IPS-20b (cell line): Measurements from ENCODE around the gene PPIL6.
A peak's percentile ranks its signal among the peaks of the same experiment; 100 is the strongest.

Experiments used
- H3K27ac ChIP-seq: one replicate; pipeline ENCODE4 v1.5.1; 2013; ENCODE audit warnings: low read length
- H3K27me3 ChIP-seq: 2 replicates; pipeline ENCODE4 v1.6.1; 2013; ENCODE audit warnings: mild to moderate bottlenecking, low read length, inconsistent platforms; ENCODE audit not compliant: insufficient read depth
- H3K36me3 ChIP-seq: 2 replicates; pipeline ENCODE4 v1.6.1; 2013; ENCODE audit warnings: low read depth, mild to moderate bottlenecking, inconsistent platforms, low read length, moderate library complexity; ENCODE audit not compliant: insufficient read depth
- H3K4me1 ChIP-seq: 2 replicates; pipeline ENCODE4 v1.6.1; 2013; ENCODE audit warnings: mild to moderate bottlenecking, control low read depth, inconsistent platforms, low read length, moderate library complexity; ENCODE audit not compliant: insufficient read depth
- H3K4me3 ChIP-seq: 2 replicates; pipeline ENCODE4 v1.5.1; 2013; ENCODE audit warnings: mild to moderate bottlenecking, low read length, inconsistent platforms
- H3K9ac ChIP-seq: 2 replicates; pipeline ENCODE4 v1.6.1; 2013; ENCODE audit warnings: low read depth, mild to moderate bottlenecking, inconsistent platforms, low read length, moderate library complexity
- H3K9me3 ChIP-seq: 2 replicates; pipeline ENCODE4 v1.6.1; 2013; ENCODE audit warnings: mild to moderate bottlenecking, low read depth, low read length, inconsistent platforms; ENCODE audit not compliant: insufficient read depth

PPIL6 gene

GRCh38 chr6:109477725-109478124 lies 37.3 kb upstream of the PPIL6 start:
- no peaks in the 10 kb centered on the region for H3K9me3 ChIP-seq
- H3K27ac ChIP-seq = no peak overlapping the region
- H3K27me3 ChIP-seq = no peaks in the 10 kb centered on the region
- peak overlapping the region; percentile 30 for H3K4me3 ChIP-seq
- peaks cover 11% of the 10 kb centered on the region; the same call in 1 of the 2 replicates for H3K4me1 ChIP-seq
- peaks cover 83% of the 10 kb centered on the region for H3K36me3 ChIP-seq
- H3K9ac ChIP-seq = peak overlapping the region; percentile 55

DNA sequence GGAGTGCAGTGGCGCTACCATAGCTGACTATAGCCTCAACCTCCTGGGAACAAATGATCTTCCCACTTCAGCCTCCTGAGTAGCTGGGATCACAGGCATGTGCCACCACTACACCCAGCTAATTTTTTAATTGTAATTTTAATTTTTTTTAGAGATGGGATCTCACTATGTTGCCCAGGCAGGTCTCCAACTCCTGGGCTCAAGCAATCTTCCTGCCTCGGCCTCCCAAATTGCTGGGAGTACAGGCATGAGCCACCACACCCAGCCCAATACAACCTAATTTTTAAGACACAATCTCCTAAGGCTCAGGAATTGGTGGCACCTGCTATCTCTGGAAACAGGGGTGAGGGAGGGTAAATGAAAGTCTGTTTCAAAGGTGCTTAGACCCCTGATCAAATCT lies 36.8 kb upstream of the PPIL6 start:
- Histone ChIP-seq H3K4me3 (no peak overlapping the region), H3K9ac (no peak overlapping the region), H3K9me3 (no peaks in the 10 kb centered on the region), H3K4me1 (peaks cover 11% of the 10 kb centered on the region; the same call in 1 of the 2 replicates), H3K27me3 (no peaks in the 10 kb centered on the region), H3K27ac (no peak overlapping the region), H3K36me3 (peaks cover 89% of the 10 kb centered on the region)

DNA sequence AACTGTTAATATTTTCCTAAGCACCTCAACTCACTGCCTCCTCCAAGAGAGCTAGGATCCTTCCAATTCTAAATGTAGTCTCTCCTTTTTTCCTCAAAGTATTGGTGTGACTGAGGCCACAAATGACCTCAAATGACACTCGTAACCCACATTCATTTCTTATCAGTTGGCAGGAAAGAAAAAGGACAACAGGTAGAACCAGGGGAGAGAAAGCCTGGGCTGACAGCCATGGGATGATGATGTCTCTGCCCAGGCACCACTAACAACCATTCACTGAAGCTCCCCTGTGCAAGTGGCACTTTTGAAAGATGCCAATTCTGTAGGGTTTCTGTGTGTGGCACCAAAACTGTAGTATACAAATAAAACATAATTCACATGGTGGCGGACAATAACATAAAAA lies 35.2 kb upstream of the PPIL6 start:
- peaks cover 93% of the 10 kb centered on the region for H3K36me3 ChIP-seq
- H3K27ac ChIP-seq = no peak overlapping the region
- H3K4me1 ChIP-seq = peaks cover 3% of the 10 kb centered on the region; the same call in 1 of the 2 replicates
- no peak overlapping the region for H3K4me3 ChIP-seq
- H3K27me3 ChIP-seq = no peaks in the 10 kb centered on the region
- no peaks in the 10 kb centered on the region for H3K9me3 ChIP-seq
- H3K9ac ChIP-seq = no peak overlapping the region

DNA sequence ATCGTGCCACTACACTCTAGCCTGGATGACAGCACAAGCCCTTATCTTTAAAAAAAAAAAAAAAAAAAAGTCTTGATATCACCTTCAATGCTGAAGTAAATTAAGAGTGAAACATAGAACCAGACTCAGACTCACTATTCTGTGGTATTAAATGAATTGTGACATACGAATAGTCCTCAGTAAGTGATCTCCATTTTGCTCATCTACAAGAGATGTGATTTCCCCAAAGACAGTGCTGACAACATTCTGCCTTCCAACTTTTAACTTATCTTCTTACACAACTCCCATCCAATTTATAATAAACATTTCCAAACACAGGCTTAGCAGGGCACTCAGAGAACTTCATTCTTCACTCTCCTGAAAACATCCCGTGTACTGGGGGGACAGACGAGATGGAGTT lies 34.6 kb upstream of the PPIL6 start:
- Histone ChIP-seq H3K27me3 (no peaks in the 10 kb centered on the region), H3K9me3 (no peaks in the 10 kb centered on the region), H3K9ac (no peak overlapping the region), H3K4me3 (no peak overlapping the region), H3K4me1 (no peaks in the 10 kb centered on the region; the same call in 1 of the 2 replicates), H3K36me3 (peaks cover 93% of the 10 kb centered on the region), H3K27ac (no peak overlapping the region)

DNA sequence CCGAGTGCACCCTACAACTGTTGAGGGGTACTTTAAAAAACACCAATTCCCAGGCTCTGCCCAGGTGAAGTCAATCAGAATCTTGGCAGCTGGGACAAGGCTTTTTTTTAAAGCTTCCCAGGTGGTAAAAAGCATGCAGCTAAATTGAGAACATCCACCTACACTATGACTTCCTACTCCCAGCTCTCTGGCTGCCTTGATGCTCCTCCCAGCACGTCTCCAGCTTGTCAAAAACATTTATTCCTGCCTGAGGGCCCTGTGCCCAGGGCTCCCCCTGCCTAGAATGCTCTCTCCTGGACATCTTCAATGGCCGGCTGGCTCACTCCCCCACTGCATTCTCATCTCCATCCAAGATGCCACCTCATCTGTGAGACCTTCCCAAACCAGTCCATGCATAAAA lies 32.7 kb upstream of the PPIL6 start:
- H3K9ac ChIP-seq = no peak overlapping the region
- H3K27ac ChIP-seq = no peak overlapping the region

DNA sequence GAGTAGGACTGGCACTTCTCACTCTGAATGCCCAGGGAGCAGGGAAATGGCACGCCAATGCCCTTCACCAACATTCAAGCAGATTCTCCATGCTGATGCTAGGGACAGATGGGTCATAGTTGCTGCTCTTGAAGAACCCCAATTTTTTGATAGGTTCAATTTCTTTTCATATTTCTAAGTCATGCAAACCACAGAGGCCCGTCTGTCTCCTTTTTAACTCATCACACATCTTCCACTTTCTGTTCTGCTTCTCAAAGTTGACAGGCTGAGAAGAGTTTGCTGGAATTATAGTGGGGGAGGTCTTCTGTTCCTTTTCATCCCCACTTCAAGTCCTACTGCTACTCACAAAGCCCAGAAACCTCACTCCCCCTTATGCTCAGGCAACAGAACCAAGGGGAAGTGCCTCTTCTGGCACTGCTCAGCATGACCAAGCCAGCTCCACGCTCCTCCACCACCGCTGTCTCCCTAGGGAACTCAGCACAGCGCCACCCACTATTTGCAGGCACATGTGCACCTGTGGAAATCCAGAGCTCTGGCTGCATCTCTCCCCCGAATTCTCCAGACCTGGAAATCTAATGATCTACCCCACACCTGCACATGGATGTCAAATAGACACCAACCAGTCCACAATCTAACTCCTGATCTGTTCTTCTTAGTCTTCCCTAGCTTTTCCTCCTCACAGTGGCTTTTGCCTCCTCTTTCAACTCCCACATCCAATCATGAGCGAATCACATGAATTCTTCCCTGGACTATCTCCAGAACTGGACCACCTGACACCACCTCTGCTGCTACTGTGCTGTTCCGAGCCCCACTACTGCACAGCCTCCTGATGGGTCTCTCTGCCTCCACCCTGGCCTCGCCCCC lies 31.9 kb upstream of the PPIL6 start:
- no peak overlapping the region for H3K4me3 ChIP-seq
- H3K36me3 ChIP-seq = peaks cover 95% of the 10 kb centered on the region
- H3K27me3 ChIP-seq = no peaks in the 10 kb centered on the region
- no peaks in the 10 kb centered on the region for H3K4me1 ChIP-seq
- no peaks in the 10 kb centered on the region for H3K9me3 ChIP-seq
- H3K9ac ChIP-seq = no peak overlapping the region
- no peak overlapping the region for H3K27ac ChIP-seq

More for the DNA sequence above, 32.7 kb upstream of the PPIL6 start:
- H3K27me3 ChIP-seq = no peaks in the 10 kb centered on the region
- no peaks in the 10 kb centered on the region; the same call in 1 of the 2 replicates for H3K4me1 ChIP-seq
- no peak overlapping the region for H3K4me3 ChIP-seq
- H3K9me3 ChIP-seq = no peaks in the 10 kb centered on the region
- H3K36me3 ChIP-seq = peaks cover 95% of the 10 kb centered on the region

- H3K36me3 ChIP-seq = peaks cover 98% of the 10 kb centered on the region
- no peak overlapping the region for H3K9ac ChIP-seq
- no peaks in the 10 kb centered on the region for H3K27me3 ChIP-seq
- no peak overlapping the region for H3K27ac ChIP-seq
- H3K4me1 ChIP-seq = no peaks in the 10 kb centered on the region
- no peak overlapping the region for H3K4me3 ChIP-seq
- H3K9me3 ChIP-seq = no peaks in the 10 kb centered on the region
Measured at GRCh38 chr6:109471105-109471810, 30.8 kb upstream of the PPIL6 start.

GRCh38 chr6:109469591-109470189 lies 29.3 kb upstream of the PPIL6 start:
- H3K4me1 ChIP-seq = no peaks in the 10 kb centered on the region
- no peaks in the 10 kb centered on the region for H3K9me3 ChIP-seq
- no peak overlapping the region for H3K9ac ChIP-seq
- no peaks in the 10 kb centered on the region for H3K27me3 ChIP-seq
- H3K27ac ChIP-seq = no peak overlapping the region
- H3K36me3 ChIP-seq = peaks cover 98% of the 10 kb centered on the region
- no peak overlapping the region for H3K4me3 ChIP-seq

GRCh38 chr6:109467696-109468095 lies 27.3 kb upstream of the PPIL6 start:
- no peak overlapping the region for H3K9ac ChIP-seq
- H3K9me3 ChIP-seq = no peaks in the 10 kb centered on the region
- H3K4me3 ChIP-seq = no peak overlapping the region
- peaks cover 100% of the 10 kb centered on the region for H3K36me3 ChIP-seq
- no peaks in the 10 kb centered on the region for H3K4me1 ChIP-seq
- no peaks in the 10 kb centered on the region for H3K27me3 ChIP-seq
- no peak overlapping the region for H3K27ac ChIP-seq

GRCh38 chr6:109466212-109466923 lies 25.9 kb upstream of the PPIL6 start:
- no peaks in the 10 kb centered on the region for H3K27me3 ChIP-seq
- no peaks in the 10 kb centered on the region for H3K9me3 ChIP-seq
- no peaks in the 10 kb centered on the region for H3K4me1 ChIP-seq
- no peak overlapping the region for H3K27ac ChIP-seq
- H3K9ac ChIP-seq = no peak overlapping the region
- H3K4me3 ChIP-seq = no peak overlapping the region
- H3K36me3 ChIP-seq = peaks cover 99% of the 10 kb centered on the region

DNA sequence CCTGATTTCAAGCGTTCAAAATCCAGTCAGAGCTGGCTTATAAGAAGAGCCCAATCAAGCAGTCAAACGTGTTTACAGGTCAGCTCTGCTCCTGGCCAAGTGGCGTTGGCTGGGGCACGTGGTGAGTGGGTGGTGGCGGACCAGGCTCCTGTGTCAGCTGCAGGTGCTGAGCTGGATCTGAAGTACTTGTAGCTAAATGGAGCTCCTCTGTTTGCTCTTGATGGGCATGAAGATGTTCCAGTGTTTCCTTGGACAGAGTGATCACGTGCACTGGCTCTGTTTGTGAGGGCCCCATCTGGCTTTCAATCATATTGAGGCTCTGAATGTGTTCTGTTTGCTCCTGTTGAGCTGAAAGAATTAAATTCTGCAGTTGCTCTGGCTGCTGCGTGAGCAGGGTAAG lies 25.3 kb upstream of the PPIL6 start:
- Histone ChIP-seq H3K9me3 (no peaks in the 10 kb centered on the region), H3K27ac (no peak overlapping the region), H3K4me3 (no peak overlapping the region), H3K36me3 (peaks cover 99% of the 10 kb centered on the region), H3K4me1 (no peaks in the 10 kb centered on the region), H3K27me3 (no peaks in the 10 kb centered on the region), H3K9ac (no peak overlapping the region)
